ENCODE data around the gene ETV6.

DNA sequence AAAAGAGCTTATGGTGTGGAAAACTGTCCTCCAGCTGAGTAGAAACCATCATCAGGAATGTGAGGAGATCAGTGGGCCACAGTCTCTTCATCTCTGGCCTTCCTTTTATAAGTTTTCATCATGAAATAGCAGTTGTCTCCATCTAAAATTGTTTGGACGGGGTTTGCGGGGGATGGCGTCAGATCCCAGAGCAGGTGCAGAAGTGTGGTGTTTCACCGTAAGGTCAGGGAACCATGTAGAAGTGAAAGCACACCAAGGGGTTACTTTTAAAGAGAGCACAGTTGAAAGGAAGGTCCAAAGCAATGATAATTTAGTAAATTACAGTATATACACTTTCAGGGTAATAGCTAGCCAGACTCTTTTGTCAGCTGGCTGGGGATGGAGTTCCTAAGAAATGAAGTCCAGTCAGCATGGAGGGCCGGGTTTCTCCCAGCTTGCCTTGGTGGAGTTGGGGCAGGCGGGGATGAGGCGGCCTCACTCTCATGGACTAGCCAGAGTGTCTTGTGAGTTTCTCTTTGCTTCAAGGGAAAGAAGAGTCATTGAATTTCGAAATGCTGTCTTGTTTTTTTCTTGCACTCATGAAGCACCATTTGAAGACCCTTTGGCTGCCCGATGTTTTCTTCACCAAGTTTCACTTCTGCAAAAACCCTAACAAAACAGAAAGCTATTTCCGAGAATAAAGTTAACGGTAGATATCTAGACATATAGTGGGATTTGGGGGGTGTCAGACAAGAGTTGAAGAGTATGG is 100.6 kb downstream of the ETV6 start:
- TF ChIP-seq TAF1 (IDR thresholded peaks at IDR 0.05; ENCODE audit: borderline replicate concordance, insufficient read depth, low read length) (no peak), POLR2AphosphoS5 (IDR thresholded peaks at IDR 0.05; ENCODE audit: low read depth, low read length) (no peak), SIN3A (IDR thresholded peaks at IDR 0.05; ENCODE audit: borderline replicate concordance, insufficient read depth, low read length) (no peak), FOXP2 (optimal IDR thresholded peaks at IDR 0.05; ENCODE audit: borderline replicate concordance, extremely low read depth, extremely low read length, insufficient read depth) (no peak)
- TF ChIP-seq, protein P1, sequence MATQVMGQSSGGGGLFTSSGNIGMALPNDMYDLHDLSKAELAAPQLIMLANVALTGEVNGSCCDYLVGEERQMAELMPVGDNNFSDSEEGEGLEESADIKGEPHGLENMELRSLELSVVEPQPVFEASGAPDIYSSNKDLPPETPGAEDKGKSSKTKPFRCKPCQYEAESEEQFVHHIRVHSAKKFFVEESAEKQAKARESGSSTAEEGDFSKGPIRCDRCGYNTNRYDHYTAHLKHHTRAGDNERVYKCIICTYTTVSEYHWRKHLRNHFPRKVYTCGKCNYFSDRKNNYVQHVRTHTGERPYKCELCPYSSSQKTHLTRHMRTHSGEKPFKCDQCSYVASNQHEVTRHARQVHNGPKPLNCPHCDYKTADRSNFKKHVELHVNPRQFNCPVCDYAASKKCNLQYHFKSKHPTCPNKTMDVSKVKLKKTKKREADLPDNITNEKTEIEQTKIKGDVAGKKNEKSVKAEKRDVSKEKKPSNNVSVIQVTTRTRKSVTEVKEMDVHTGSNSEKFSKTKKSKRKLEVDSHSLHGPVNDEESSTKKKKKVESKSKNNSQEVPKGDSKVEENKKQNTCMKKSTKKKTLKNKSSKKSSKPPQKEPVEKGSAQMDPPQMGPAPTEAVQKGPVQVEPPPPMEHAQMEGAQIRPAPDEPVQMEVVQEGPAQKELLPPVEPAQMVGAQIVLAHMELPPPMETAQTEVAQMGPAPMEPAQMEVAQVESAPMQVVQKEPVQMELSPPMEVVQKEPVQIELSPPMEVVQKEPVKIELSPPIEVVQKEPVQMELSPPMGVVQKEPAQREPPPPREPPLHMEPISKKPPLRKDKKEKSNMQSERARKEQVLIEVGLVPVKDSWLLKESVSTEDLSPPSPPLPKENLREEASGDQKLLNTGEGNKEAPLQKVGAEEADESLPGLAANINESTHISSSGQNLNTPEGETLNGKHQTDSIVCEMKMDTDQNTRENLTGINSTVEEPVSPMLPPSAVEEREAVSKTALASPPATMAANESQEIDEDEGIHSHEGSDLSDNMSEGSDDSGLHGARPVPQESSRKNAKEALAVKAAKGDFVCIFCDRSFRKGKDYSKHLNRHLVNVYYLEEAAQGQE (IDR thresholded peaks at IDR 0.05; ENCODE audit: insufficient read depth in 1 of 2, low read depth in 2 of 2, low read length in 2 of 2), result no peak
